Activated CD4-positive, alpha-beta T cell treated with anti-CD3 and anti-CD28 coated beads, Interleukin-2, amount 50 U/mL, for 4 hours (primary cell): ENCODE results near the gene ASB16.
A peak's percentile ranks its signal among the peaks of the same experiment; 100 is the strongest.

Experiments used
- DNase-seq, 2 experiments: peaks; one replicate each; pipeline ENCODE4 v3.0.0-alpha.2; 2020

ASB16 gene

GRCh38 chr17:44211281-44212265 is 41.1 kb downstream of the ASB16 start:
- no peak for DNase-seq

GRCh38 chr17:44212507-44213402 is 42.3 kb downstream of the ASB16 start:
- DNase-seq = no peak

GRCh38 chr17:44213403-44214229 is 43.1 kb downstream of the ASB16 start:
- DNase-seq = no peak

- DNase-seq = no peak
Observed at GRCh38 chr17:44214230-44214494, 43.7 kb downstream of the ASB16 start.

- DNase-seq = no peak
Observed at GRCh38 chr17:44214896-44215295, 44.4 kb downstream of the ASB16 start.

GRCh38 chr17:44216173-44216572 is 45.7 kb downstream of the ASB16 start:
- DNase-seq = no peak

GRCh38 chr17:44216694-44217093 is 46.2 kb downstream of the ASB16 start:
- DNase-seq = no peak

- DNase-seq = no peak
Observed at GRCh38 chr17:44217738-44218343, 47.3 kb downstream of the ASB16 start.

- peak; percentile 79 to 84 for DNase-seq
Observed at GRCh38 chr17:44218344-44219107, 48.0 kb downstream of the ASB16 start.

- peak; percentile 54 to 57 for DNase-seq
Observed at GRCh38 chr17:44219108-44219615, 48.7 kb downstream of the ASB16 start.

GRCh38 chr17:44219616-44220212 is 49.2 kb downstream of the ASB16 start, which contains the start of gene UBTF:
UBTF (minus strand) TSS chr17:44219675; CDS start chr17:44218229, 1,446 bp downstream.
- DNase-seq = peak; percentile 62 to 68

GRCh38 chr17:44220213-44221083 is 49.9 kb downstream of the ASB16 start:
- DNase-seq = peak; percentile 44 to 45

GRCh38 chr17:44221084-44221861 is 50.8 kb downstream of the ASB16 start:
- peak; percentile 37 for DNase-seq

- DNase-seq = no peak
Observed at GRCh38 chr17:44221862-44222111, 51.3 kb downstream of the ASB16 start.

- peak; percentile 12 to 25 for DNase-seq
Observed at GRCh38 chr17:44222112-44222869, 51.8 kb downstream of the ASB16 start.

- DNase-seq = no peak
Observed at GRCh38 chr17:44223541-44224071, 53.1 kb downstream of the ASB16 start.
